HG03097 (cell line): ENCODE data around the gene UBR4.
"Not testable (repeated sequence)": the region's sequence is repeated elsewhere in the genome, so short reads cannot be mapped to it uniquely, and the experiment has no call there.

Experiments used
- ATAC-seq: cut with Tn5 transposase; IDR thresholded peaks from one replicate; pipeline ENCODE4 v1.9.1; 2021; ENCODE audit not compliant: unreplicated experiment, low FRiP score

UBR4 gene

DNA sequence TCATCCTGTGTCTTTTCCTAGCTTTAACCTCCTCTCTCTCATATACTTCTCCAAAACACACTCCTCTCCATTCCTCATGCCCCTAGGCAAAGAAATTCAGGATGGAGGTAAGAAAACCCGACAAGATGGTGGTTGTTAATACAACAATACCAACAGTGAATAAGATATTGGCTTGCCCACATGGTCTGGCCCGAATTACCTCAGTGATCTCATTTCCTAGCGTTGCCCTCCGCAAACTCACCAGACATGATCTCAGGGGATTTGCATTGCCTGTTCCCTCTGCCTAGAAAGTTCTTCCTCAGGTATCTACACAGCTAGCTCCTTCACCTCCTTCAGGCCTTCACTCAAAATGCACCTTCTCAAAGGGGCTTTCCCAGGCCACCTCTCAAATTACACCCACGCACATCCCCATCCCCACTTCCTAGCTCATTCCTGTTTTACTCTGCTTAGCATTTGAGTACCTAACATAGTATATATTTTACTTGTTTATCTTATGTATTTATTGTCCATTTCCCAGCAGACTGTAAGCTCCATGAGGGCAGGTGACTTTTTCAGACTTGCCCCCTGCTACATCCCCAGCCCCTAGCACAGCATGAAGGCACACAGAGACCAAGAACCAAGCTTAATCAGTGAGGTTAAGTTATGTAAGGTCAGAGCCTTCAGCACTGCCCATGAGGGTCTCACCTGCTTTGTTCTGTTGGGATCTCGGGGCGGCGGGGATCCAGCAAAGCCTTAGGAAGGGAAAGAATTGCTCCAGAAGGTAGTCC, 10.2 kb upstream of the UBR4 start:
- no peak for ATAC-seq

- ATAC-seq, result no peak
These were observed 9.4 kb upstream of the UBR4 start for GRCh38 chr1:19219451-19219850.

DNA sequence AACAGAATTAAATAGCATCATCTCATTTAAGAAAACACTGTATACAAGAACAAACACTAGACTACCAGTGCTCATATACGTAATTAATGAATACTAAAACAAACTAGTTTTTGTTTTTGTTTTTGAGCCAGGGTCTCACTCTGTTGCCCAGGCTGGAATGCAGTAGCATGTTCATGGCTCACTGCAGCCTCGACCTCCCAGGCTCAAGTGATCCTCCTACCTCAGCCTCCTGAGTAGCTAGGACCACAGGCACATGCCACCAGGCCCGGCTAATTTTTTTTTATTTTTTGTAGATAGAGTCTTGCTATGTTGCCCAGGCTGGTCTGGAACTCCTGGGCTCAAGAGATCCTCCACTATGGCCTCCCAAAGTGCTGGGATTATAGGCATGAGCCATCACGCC, 6.5 kb upstream of the UBR4 start:
- ATAC-seq, result not testable (repeated sequence)

DNA sequence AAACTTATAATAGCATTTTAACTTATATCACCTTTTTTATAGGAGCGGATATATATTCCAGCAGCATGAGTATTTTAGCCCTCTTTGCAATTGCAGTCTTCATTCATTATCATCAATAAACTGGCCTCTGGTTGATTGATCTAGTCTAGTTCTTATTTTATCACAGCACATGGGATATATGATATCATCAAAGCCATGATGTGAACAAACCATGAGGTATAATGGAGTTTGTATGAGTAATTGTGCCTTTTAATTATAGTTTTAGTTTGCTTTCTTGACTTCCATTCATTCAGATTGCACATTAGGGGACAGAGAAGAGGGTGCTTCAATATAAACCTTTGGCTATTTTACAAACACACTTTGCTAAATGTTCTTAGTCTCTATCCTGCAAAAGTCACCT, 3.5 kb upstream of the UBR4 start:
- no peak for ATAC-seq

GRCh38 chr1:19212167-19212566, 2.1 kb upstream of the UBR4 start:
- ATAC-seq, result no peak

DNA sequence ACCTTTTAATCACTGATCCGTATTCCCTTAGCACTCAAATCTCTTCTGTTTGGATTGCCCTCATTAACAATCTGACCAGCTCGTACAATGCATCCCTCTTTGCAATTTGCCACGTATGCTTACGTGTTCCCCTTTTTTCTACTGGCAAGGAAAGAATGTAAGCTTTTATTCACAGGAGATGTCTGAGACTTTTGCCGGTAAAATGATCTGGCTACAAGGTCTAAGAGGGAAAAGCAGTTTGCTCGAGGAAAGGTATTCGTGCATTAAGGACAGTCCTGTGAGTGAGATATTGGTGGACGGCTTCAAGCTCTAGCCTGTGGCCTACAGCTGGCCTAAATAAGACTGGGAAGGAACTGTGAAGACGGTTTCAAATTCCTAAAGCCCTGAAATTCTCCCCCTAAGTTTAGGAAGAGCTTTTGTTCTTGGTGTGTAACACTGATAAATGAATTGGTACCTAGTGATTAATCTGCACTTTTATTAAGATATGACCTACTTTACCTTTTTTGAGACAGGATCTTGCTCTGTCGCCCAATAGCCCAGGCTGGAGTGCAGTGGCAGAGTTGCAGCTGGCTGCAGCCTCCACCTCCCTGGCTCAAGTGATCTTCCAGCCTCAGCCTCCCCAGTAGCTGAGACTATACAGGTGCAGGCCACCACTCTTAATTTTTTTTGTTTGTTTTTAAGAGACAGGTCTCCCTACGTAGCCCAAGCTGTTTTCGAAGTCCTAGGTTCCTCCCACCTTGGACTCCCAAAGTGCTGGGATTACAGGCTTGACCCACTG, 895 bp upstream of the UBR4 start:
- no peak for ATAC-seq

DNA sequence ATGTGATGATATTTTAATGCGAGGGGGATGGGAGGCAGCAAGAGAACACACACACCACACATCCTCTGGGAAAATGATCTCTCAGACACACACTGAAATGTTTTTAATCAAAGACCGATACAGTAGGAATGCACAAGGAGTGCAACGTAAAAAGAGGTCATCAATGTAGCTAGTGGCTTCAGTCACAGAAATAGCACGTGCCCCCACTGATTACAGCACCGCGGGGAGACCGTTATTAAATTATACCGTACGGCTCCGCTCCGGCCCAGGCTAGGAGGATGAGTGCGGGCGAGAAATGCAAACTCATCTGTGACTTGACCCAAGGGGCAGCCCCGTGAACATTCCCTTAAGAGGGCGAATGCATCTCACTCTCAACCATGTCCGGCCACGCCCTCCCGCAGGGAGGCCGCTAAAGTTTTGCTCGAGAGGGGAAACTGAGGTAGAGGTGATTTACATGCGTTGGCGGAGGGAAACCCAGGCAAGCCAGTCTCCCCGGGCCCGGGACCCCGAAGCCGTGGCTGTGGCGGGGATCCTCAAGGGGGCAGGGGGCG, 552 bp downstream of the UBR4 start:
- ATAC-seq, result peak; percentile 32

DNA sequence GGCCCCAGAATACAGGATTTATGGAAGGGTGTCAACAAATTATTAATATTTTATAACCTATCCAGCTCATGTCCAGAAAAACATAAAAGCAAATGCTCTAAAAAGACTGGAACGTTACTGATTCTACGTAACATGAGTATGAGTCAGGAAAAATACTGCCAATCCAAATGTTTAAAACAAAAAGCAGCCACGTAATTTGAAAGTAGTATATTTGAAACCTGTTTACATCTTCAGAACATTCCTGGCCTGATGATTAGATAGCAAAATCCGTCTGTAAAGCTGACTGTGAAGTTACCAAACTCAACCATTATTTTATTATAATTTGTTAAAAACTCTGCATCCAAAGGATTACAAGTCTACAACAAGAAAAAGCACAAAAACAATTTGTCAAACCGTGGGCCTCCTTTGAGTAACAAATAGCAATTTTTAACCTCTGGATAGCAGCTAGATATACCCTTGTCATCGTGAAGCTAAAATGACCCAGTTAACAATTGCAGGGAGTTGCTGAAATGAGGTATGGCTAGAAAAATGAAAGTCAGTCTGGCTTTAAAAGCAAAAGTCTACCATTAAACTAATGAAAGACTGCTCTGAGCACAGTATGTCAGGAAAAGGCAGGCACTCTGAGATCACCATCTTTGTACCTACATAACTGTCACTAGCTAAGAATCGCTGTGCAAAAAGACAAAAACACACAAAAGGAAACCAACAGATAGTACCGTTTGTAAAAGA, 1.2 kb downstream of the UBR4 start:
- ATAC-seq, result no peak

DNA sequence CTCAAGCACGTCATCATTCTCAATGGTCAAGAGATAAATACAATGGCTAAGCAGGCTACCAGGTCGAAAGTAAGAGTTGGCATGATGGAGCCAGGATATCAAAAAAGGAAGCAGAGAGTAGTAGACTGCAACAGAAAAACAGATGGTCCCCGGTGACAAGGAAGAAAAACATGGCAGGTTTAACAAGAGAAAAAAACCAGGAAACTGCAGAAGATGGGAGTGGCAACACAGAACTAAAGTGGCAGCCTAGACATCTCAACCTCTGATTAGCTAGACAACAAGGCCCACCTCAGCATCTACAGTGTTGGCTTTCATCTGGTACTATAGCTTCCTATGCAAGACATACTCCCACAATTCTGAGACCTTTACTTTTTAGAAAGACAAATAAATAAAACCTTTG, 3.1 kb downstream of the UBR4 start:
- ATAC-seq, result no peak

- ATAC-seq, result no peak
These were observed 4.2 kb downstream of the UBR4 start for GRCh38 chr1:19205845-19206244.

GRCh38 chr1:19205403-19205802, 4.7 kb downstream of the UBR4 start:
- ATAC-seq, result no peak

GRCh38 chr1:19204446-19205266, 5.4 kb downstream of the UBR4 start:
- no peak for ATAC-seq

DNA sequence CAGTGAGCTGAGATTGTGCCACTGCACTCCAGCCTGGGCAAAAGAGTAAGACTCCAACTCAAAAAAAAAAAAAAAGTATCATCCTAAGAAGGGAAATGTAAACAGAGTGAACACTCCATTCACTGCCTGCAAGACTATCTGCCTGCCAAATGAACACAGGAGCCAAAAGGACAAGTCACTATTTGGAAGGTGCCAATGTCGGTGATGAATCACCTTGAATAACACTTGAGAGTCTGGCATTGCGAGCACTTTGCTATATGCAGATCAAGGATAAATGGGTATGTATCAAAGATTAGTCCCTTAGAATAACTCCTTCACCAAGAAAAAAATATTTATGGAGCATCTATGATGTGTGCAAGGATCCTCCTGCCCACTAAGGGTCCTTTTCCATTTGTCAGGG, 6.6 kb downstream of the UBR4 start:
- ATAC-seq, result no peak

DNA sequence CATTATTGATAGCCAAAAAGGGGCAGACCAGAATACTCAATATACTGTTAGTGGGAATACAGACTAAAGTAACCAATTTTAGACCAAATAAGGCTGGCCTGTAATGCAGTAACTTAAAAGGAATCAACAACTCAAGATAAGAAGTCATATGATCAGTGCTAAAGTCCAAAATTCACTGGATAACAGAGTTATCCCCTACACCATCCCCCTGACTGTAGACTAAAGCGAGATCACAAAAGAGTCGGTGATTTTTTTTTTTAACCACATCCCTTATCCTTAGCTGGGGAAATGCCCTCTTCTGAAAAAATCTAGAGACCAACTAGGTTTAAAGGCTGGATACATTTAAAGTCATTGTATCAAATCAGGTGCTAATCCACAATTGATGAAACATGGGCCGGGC, 7.7 kb downstream of the UBR4 start:
- no peak for ATAC-seq

GRCh38 chr1:19199969-19200604, 10.0 kb downstream of the UBR4 start:
- ATAC-seq, result no peak

- ATAC-seq, result no peak
These were observed 10.6 kb downstream of the UBR4 start for GRCh38 chr1:19199329-19199968.

- ATAC-seq, result no peak
These were observed 11.2 kb downstream of the UBR4 start for GRCh38 chr1:19198820-19199219.

- ATAC-seq, result no peak
These were observed 12.2 kb downstream of the UBR4 start for GRCh38 chr1:19197845-19198244.

GRCh38 chr1:19196331-19196730, 13.7 kb downstream of the UBR4 start:
- no peak for ATAC-seq
